Choroid plexus epithelial cell (primary cell): ENCODE measurements around the gene SF3B6.
"Not testable (repeated sequence)": the region's sequence is repeated elsewhere in the genome, so short reads cannot be mapped to it uniquely, and the experiment has no call there.

ENCODE experiments used
- DNase-seq: peaks from one replicate; pipeline ENCODE4 v3.0.0-alpha.2; 2010; ENCODE audit warnings: low read depth
- H3K4me3 ChIP-seq: 2 replicates; pipeline ENCODE4 v1.5.1; 2011; ENCODE audit warnings: low read depth, mild to moderate bottlenecking, control low read depth, low read length, moderate library complexity
- CTCF ChIP-seq: conservative IDR thresholded peaks from 2 replicates; pipeline ENCODE4 v1.5.1; 2011; ENCODE audit warnings: low read depth, mild to moderate bottlenecking, control low read depth, inconsistent platforms, low read length, moderate library complexity

SF3B6 gene

GRCh38 chr2:24045511-24046508 lies 30.3 kb downstream of the SF3B6 start:
- H3K4me3 ChIP-seq: no peak overlapping the region
- no peak for DNase-seq
- TF ChIP-seq CTCF: no peak

- DNase-seq: not testable (repeated sequence)
Observed at GRCh38 chr2:24043133-24043532, 33.0 kb downstream of the SF3B6 start.

GRCh38 chr2:24040511-24040910 lies 35.6 kb downstream of the SF3B6 start:
- DNase-seq: no peak
- H3K4me3 ChIP-seq: no peak overlapping the region
- TF ChIP-seq CTCF: no peak

More at GRCh38 chr2:24043133-24043532, 33.0 kb downstream of the SF3B6 start:
- not testable (repeated sequence) for H3K4me3 ChIP-seq

GRCh38 chr2:24038786-24039499 lies 37.2 kb downstream of the SF3B6 start:
- no peak for DNase-seq
- TF ChIP-seq CTCF: no peak
- no peak overlapping the region for H3K4me3 ChIP-seq

GRCh38 chr2:24026233-24026632 lies 49.9 kb downstream of the SF3B6 start:
- no peak for DNase-seq
- no peak for TF ChIP-seq CTCF
- H3K4me3 ChIP-seq: no peak overlapping the region

GRCh38 chr2:24024996-24025663 lies 51.0 kb downstream of the SF3B6 start:
- no peak for TF ChIP-seq CTCF
- no peak overlapping the region for H3K4me3 ChIP-seq
- no peak for DNase-seq

GRCh38 chr2:24024018-24024417 lies 52.1 kb downstream of the SF3B6 start:
- DNase-seq: peak; percentile 74
- H3K4me3 ChIP-seq: no peak overlapping the region
- TF ChIP-seq CTCF: peak; percentile 78
